NCI-H1417 treated with DMSO at 0.1 percent for 48 hours (cell line): Measurements from ENCODE around the gene MDM1.

Experiments
- DNase-seq: peaks from one replicate; lab custom pipeline; 2025; lab: John Stamatoyannopoulos, UW

MDM1 gene

DNA sequence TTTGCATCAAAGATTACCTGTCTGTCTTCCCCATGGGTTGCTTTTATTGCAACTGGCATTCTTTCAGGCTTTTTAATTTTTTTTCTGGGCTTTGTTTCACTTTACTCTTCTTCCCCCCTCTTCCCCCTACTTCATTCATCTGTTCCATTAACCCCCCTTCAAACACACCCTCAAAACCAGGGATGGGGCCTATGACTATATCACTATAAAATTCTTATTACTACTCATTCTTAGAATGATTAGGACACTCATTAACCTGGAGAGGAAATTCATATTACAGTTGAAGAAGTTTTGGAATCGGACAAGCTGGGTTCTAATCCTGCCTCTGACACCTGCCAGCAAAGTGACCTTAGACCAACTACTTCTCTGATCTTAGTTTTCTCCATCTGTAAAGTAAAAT is 24.8 kb upstream of the MDM1 start:
- no peak for DNase-seq

DNA sequence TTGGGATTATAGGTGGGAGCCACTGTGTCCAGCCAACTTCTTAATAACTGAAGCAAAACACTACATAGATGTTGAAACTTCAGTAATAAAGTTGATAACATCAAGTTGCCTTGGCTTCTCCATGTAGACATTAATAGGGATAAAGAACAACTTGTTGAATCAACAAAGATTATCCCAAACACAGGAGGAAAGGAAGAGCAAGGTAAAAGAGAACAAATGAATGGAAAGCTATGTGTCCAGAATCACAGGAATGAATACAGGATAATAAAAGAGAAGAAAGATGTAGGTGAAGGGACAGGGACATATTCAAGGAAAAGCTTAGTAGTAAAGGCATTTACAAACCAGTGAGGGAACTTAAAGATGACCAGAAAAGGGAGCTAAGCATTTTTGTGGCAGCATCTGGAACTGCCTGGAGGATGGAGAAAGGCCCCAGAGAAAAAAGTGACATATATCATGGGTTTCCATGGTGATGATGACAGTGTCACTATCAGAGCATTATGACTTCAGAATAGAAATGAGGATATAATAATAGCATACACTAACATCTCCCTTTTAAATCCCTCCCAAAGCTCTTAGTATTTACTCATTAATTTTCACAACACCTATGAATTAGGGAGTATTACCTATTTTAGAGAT is 24.0 kb upstream of the MDM1 start:
- DNase-seq: no peak

DNA sequence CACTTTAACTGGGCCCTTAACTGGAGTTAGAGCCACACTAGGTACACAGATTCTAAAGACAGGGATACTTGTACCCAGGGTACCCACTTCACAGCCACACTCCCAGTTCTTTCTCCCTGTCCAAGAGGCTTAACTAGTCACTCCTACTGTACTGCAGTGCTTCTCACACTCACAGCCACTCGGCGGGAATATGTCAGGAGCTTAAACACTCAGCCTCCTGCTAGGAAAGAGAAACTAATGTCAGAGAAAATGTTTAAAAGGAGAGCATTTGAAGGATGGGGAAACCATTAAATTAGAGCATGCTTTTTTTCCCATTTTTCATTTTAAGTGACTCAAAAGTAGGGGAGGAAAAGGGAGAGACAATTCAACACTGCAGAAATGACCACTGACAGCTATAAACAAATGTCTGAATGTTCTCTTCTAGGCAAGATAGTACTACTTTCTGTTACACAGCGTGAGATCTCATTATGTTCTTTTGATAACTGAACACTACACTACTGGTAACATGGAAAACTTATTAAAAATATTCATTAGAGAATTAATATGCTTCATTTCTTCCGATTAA is 22.9 kb upstream of the MDM1 start:
- DNase-seq: no peak

DNA sequence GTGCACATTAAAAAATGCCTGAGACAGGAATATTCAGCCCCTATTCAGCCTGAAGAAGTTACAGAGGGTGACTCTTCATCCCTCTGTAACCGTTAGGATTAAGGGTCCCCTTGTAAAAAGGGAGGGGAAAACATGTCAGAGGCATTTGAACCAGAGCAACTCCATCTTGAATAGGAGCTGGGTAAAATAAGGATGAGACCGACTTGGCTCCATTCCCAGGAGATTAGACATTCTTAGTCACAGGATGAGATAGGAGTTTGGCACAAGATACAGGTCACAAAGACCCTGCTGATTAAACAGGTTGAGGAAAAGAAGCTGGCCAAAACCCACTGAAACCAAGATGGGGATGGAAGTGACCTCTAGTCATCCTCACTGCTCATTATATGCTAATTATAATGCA is 19.9 kb upstream of the MDM1 start:
- DNase-seq: no peak

DNA sequence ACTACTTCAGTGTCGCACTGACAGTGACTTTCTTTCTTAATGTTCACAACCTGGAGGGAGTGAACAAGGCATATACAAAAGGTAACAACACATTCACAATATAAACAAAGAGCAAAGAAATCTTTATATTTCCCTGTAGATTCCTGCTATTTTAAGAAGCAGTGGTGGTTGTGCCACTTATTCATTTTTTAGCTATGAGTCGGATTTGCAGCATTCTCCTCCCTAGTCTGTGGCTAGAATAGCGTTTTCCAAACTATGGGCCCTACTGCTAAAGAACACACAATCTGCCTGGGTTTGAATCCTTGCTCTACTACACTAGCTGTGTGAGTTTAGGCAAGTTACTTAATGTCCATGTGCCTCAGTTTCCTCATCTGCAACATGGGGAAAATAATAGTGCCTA is 18.6 kb upstream of the MDM1 start:
- no peak for DNase-seq

DNA sequence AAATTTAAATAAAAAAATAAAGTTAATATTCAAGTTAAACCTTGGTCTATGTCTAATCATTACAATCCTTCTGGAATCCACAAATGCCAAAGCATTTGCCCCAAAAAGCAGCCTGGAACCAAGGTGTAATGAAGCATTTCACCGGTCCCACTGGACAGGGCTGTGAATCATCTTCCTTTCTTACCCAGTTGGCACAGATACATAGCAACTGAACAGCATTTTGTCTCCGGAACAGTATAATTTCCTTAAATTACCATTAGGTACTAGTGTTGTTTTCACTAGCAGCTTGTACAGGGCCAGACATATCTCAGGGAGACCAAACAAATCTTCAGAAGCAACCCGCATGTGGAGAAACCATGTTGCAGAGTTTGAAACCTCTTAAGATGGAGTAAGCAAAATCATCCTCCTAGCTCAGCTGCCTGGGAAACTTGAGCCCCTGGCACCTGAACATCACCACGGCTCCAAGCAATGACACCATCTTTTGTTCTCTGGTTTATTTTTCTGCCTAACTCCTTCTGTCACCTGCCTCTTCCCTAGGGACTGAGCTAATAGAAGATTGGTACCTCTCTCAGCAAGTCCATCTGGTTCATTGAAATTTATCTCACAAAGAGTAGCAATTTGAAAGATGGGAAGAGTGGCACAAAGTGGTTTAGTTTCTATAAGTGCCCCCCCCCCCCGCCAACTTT is 17.9 kb upstream of the MDM1 start:
- DNase-seq: peak; percentile 60

DNA sequence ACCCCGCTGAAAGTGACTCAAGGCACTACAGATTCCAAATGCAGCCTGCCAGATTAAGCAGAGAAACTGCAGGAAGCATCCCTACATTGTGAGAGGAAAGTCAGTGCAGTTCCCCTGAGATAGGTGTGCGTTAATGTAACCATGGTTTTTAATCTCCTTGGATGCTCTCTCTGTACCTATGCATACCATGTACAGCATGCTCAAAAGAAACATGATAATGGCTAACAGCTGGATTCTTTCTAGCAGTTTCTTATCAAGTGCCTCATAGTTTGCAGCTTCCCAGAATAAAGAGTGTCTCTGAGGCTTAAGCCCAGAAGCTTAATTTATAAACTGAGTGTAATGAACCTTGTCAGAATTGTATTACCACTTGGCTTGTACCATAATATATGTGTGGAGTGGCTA is 17.1 kb upstream of the MDM1 start:
- no peak for DNase-seq

DNA sequence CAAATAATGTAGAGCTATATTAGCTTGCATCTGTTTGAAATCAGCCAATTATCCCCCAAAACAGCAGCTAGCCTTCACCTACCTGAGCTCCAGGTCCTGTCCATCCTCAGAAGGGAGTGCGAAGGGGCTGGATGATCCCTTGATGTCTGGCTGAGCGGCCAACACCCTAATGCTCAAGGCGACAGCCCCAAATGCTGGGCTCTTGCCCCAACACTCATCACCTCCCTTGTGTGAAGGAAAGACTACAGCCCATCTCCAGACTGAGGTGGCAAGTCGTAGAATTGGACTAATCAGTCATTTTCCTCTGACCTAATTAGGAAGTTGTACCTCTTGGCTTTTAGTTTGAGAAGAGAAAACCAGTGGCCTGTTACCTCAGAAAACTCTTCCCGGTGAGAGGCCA is 16.3 kb upstream of the MDM1 start:
- DNase-seq: no peak

DNA sequence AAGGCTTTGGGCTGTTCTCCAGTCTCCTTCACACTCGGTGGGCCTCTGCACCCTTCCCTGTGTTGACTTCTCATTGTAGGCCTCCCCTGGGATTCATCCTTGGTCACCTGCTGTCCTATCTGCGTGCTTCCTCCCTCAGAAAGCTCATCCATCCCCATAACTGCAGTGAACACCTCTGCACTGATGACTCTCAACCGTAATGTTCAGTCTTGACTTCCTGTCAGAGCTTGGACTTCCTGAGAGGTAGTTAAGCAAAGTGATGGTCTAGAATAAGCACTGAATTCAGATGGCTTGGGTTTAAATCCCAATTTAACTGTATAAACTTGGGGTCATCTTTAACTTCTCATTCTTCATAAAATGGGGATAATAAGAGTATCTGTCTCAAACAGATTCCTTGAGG is 13.6 kb upstream of the MDM1 start:
- no peak for DNase-seq

DNA sequence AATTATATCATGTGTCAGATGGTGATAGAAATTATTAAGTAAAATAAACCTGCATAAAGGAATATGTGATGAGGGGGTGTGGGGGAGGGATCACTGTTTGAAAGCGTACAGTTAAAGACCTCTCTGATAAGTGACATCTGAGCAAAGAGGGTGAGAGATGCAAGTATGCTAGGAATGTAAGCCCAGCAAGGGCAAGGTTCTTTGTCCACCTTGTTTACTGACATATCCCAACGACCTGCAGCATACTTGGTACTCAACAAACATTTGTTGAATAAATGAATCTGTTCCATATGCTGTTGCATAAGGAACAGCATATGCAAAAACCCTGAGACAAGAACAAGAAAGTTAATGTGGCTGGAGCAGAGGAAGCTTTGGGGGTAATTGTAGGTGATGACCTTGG is 12.0 kb upstream of the MDM1 start:
- DNase-seq: no peak

DNA sequence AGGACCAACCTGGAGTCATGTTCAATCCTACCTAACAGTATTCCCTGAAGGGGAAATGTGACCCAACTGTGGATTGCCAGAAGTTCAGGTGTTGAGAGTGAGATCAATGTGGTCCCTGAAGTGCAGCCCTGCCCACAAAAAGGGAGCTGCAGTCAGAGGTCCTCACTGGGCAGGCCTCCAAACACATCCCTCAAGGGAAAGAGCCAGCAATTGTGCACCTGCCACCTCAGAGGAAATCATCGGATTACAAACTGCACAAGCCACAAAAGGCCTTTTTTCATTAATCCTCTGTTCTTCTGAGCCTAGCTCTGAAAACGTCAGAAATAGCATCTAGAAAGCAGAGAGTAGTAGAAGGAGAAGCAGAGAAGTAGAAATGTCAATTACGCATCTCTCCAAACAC is 10.8 kb upstream of the MDM1 start:
- DNase-seq: no peak

DNA sequence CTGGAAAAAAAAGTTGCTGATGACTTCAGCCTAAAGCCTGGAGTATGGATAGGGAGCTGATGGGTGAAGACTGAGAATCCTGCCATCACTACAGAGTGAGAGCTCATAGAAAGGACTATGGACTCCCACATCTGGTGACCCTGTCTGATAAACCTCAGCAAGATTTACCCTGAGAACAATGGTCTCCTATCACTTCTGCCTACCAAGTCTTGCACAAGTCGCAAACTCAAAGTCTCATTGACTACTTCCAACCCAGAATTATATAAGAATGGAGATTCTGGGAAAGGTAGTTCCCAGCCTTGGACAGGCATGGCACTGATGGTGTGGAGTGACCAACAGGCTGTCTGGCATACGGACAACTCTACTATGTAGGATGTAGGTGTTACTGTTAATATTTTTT is 9.7 kb upstream of the MDM1 start:
- no peak for DNase-seq

DNA sequence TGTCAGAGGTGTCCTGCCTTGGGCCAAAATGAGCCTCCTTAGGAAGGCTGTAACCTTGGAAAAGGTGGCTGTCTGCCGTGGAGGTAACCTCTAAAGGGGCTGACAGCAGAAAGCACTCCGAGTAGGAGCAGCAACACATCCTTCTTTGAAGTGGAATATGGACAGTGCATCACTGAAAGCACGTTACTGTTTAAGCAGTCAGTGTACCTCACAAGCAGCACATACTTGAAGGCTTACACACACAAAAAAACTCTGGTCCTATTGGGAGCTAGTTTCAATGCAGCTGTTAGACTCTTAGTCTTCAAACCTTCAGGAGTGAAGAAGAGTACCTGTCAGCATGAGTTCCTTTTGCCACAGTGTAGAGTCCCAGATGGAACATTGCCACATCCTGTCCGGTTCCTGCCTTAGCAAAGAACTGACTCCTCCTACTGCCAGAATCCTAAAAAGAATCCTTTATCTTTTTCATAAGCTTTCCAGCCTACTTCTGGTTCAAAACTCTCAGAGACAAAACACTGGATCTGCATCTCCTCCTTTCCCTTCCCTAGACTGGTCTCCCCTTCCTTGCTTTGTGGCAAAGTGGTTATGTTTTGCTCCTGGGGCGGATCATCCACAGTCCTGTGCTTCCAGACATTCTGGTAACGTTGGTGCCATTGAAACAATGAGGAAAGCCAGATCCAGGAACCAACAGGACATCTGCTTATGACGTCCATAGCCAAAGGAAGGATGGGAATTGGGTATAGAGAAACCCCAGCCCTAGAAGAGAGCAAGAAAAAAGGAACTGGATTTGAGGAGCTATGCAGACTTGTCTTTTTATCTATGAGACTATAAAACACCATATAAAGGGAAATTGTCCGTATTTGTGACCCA is 8.5 kb upstream of the MDM1 start:
- no peak for DNase-seq

DNA sequence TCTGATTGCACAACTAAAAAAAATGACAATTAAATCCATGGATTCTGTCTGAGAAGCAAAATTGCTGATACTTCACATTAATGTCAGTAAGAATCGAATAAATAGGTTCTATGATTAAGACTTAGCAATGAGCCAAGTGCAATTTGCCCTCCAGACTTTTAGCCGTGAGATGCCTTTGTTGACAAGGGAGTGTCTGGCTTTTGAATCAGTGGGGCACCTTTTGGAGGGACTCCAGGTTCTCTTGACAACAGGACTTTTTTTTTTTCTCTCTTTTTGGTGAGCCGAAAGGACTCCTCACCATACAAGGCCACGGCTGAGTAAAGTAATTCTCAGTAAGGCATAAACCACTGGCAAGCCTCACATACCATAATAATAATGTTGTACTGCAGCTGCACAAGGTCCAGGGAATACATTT is 4.7 kb upstream of the MDM1 start:
- DNase-seq: peak; percentile 31

DNA sequence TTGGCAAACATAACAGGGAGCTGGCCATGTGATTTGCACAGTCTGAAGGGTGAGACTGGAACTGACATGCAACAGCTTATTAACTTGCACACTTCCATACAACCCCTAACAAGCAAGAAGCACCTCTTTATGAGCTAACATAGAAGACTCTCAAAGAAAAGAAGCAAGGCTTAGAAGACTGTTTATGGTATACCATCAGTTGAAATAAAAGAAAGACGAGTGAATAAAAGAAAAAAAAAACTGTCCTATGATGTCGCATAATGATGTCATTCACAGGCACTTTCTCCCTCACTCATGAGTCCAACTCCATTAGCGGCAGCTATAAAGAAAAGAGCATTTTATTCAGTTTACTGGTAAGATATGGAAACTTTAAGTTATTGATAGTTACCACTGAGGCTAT is 3.3 kb upstream of the MDM1 start:
- DNase-seq: no peak

DNA sequence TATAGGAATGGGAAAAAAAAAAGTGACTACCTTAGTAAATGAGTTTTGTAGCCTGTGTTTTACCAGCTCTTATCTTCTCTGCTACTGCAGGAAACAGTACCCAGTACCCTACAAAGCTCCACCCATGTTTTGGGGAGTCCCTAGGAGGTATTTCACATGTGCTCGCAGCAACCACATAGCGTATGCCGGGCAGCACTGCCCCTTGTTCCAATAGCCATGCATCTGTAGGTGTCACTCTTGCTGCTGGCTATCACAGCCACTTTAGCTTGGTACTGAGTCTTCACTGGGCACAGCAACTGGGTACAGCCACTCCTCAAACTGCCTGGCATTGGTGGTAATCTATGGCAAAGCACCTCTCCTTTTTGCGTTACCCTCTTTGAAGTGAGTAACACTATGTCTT is 2.0 kb upstream of the MDM1 start:
- DNase-seq: no peak

DNA sequence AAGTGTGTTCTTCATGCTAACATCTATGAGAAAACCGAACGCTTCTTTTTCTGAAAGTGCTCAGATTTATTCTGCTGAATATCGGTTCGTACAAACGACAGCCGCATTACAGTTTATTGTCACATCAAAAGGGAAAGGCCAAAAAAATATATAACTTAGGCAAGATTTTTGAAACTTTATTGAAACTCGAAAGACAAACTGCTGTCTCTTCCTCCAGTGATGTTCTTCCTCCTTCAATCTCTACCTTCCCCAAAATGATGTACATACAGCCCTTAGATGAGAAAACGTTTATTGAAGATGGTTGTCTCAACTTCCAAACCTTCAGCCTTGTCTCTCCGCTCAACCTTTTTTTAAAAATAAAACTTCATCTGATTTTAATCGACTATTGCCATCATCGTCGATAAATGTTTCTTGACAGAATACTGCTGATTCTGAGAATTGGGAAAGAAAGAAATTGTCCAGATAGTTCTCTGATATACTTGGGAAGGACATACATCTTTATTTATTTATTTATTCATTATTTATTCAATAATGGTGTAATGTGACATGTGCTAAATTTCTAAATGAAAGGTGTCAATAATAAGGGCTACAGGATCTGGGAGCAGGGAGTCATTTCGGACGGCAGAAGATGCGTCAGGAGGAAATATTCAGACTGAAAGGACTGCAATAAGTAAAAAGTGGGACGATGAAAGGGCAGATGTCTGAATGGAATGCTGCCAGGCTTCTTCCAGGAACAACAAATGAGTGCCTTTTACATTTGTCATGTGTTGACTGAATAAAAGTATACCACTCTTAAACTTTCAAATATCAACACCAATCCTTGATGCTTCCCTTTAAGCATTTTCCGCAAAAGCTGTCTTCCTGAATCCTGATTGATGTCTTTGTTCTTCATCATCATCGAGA is 817 bp upstream of the MDM1 start:
- DNase-seq: no peak

DNA sequence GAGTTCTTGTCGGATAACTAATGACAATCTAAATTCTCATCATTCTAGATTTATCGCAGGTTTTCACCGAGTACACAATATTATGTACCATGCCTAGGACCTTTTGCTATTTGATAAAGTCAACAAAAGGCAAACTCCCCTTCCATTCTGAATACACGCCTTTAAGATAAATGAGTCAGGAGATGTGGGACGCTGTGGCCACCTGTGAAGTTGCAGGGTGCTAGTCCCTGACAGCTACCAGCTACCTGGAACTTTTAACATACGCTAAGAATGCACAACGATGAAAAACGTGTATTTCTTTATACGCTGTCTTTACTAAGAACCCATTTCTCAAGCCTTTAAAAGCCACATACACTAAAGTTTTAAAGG is 678 bp downstream of the MDM1 start:
- DNase-seq: no peak

DNA sequence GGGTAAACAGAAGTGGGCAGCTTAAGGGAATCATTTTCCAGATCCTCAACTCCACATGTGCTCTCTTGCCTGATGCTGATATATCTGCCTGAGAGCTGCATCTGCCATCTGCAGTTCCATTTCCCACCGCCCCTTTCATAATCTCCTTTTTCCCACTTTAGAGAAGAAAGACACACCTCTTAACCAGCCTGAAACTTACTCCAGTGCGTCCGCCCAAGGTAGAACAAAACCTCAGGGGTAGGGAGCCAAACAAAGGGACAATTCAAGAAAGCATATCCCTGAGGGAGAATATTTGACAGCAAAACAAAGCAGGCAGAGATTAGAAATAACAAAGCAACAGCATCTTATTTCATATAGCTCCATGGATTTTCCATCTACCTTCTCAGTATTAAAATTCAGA is 4.3 kb downstream of the MDM1 start:
- DNase-seq: no peak

DNA sequence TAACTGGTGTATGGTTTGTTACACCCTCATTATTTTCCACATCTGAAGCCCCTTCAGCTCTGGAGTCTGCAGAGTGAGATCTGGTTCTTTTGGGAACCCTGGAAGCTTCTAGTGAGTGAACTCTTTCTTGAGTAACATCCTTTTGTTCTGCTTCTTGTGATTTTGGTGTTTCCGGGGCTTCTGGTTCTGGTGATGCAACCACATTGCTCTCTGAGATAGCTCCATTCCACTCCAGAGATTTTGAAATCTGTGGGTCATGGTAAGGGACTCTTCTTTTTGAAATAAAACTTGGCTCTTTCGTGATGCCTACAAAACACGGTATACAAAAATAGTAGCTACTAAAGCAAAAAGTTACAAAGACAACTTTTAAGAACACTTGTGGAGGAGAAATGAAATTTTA is 5.4 kb downstream of the MDM1 start:
- no peak for DNase-seq

DNA sequence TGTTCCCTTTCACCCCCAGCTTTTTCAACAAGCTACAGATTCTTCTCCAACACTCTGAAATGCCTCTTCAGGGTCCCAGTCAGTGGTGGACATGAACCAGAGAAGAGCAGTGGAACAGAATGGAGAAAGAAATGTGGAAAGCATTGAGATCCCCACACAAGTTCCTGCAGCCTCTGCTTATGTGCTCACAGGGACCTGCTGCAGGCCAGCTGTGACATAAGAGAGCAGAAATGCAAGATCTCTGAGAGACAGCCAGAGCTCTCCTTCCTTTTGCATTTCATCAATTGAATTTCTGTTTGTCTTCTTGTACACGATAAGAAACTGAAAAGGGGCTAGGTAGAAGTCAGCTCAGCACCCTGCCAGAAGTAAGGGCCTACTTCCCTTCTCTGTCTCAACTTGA is 6.2 kb downstream of the MDM1 start:
- DNase-seq: no peak

DNA sequence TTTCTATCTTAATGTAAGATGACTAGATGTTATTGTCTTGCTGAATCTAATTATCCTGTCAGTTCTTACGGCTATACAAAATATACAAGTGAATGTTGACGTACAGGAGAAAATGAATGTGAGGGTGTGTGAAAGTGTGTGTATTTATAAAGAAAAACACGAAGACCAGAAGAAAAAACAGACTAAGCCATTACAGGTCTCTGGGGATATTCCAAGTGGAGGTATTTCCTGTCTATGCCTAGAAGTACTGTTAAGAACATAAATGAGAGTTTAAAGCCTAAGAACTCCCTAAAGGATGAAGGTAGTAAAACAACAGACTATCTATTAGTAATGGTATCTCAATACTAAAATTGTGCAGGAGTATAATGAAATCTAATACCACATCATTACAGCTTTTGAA is 7.6 kb downstream of the MDM1 start:
- DNase-seq: no peak
